DND-41 (cell line): Measurements from ENCODE around the gene IL1RL2.

Experiments used
- ATAC-seq: fragments of 200-7000 bp; cut with Tn5 transposase; 3 replicates; pipeline ENCODE4 v1.9.1; 2021; ENCODE audit warnings: low read depth; ENCODE audit not compliant: insufficient read depth
- DNase-seq: peaks from one replicate; pipeline ENCODE4 v3.0.0-alpha.2; 2020
- H2AFZ ChIP-seq: 2 replicates; pipeline ENCODE4 v1.6.0; 2012; ENCODE audit warnings: low read depth, low read length
- H3K27ac ChIP-seq: 2 replicates; pipeline ENCODE4 v1.5.1; 2012; ENCODE audit warnings: low read length, inconsistent platforms
- H3K27me3 ChIP-seq: fragments of 200-600 bp; sonication (generic); 2 replicates; pipeline ENCODE4 v1.6.0; 2012; ENCODE audit warnings: low read length, mild to moderate bottlenecking, inconsistent platforms; ENCODE audit not compliant: insufficient read depth, poor library complexity
- H3K36me3 ChIP-seq: 2 replicates; pipeline ENCODE4 v1.5.1; 2012; ENCODE audit warnings: low read length, inconsistent platforms; ENCODE audit not compliant: insufficient read depth
- H3K4me1 ChIP-seq: 2 replicates; pipeline ENCODE4 v1.5.1; 2012; ENCODE audit warnings: mild to moderate bottlenecking, low read length; ENCODE audit not compliant: insufficient read depth
- H3K4me2 ChIP-seq: 2 replicates; pipeline ENCODE4 v1.6.0; 2012; ENCODE audit warnings: mild to moderate bottlenecking, moderate library complexity, low read length, inconsistent platforms; ENCODE audit not compliant: insufficient read depth
- H3K4me3 ChIP-seq, 2 experiments: fragments of 200-600 bp in 1 of 2; shearing (Covaris generic) in 1 of 2; 2 replicates each; pipeline ENCODE4 v1.5.1; 2012 to 2016; ENCODE audit warnings: inconsistent platforms in 2 of 2, low read length in 2 of 2, mild to moderate bottlenecking in 2 of 2, low read depth in 1 of 2, moderate library complexity in 1 of 2
- H3K79me2 ChIP-seq: 2 replicates; pipeline ENCODE4 v1.6.0; 2012; ENCODE audit warnings: low read length, inconsistent platforms; ENCODE audit not compliant: insufficient read depth
- H3K9ac ChIP-seq: 2 replicates; pipeline ENCODE4 v1.6.0; 2012; ENCODE audit warnings: low read depth, mild to moderate bottlenecking, inconsistent platforms, low read length, moderate library complexity
- H3K9me3 ChIP-seq: 2 replicates; pipeline ENCODE4 v1.5.1; 2012; ENCODE audit warnings: low read length, moderate library complexity, mild to moderate bottlenecking, inconsistent platforms; ENCODE audit not compliant: insufficient read depth, severe bottlenecking
- H4K20me1 ChIP-seq: 2 replicates; pipeline ENCODE4 v1.6.0; 2012; ENCODE audit warnings: low read length; ENCODE audit not compliant: insufficient read depth
- CTCF ChIP-seq: IDR thresholded peaks from 2 replicates; pipeline ENCODE4 v1.5.1; 2012; ENCODE audit warnings: borderline replicate concordance, low read length, moderate library complexity, mild to moderate bottlenecking; ENCODE audit not compliant: poor library complexity, severe bottlenecking; ENCODE audit errors: extremely low read depth
- EZH2 ChIP-seq: IDR thresholded peaks from 3 replicates; pipeline ENCODE4 v1.6.1; 2012; ENCODE audit warnings: borderline replicate concordance, low read depth, mild to moderate bottlenecking, moderate library complexity, low read length, inconsistent platforms; ENCODE audit not compliant: severe bottlenecking

IL1RL2 gene

GRCh38 chr2:102276549-102277201 is 89.9 kb downstream of the IL1RL2 start:
- no peaks in the 10 kb centered on the region for H3K36me3 ChIP-seq
- no peak overlapping the region for H3K9ac ChIP-seq
- no peak overlapping the region for H2AFZ ChIP-seq
- no peak overlapping the region for H3K4me2 ChIP-seq
- peaks cover 11% of the 10 kb centered on the region for H3K9me3 ChIP-seq
- no peak overlapping the region for H3K27ac ChIP-seq
- no peaks in the 10 kb centered on the region for H3K4me1 ChIP-seq
- TF ChIP-seq CTCF (no peak), EZH2 (no peak)
- H3K27me3 ChIP-seq: peaks cover 2% of the 10 kb centered on the region
- peak; percentile 84 for ATAC-seq
- H3K79me2 ChIP-seq: no peaks in the 10 kb centered on the region
- no peaks in the 10 kb centered on the region for H4K20me1 ChIP-seq
- peak; percentile 33 for DNase-seq
- no peak overlapping the region for H3K4me3 ChIP-seq

- no peak for TF ChIP-seq EZH2
- no peak for TF ChIP-seq CTCF
- Histone ChIP-seq H4K20me1 (no peaks in the 10 kb centered on the region), H3K9ac (no peak overlapping the region), H3K4me1 (no peaks in the 10 kb centered on the region), H2AFZ (no peak overlapping the region), H3K9me3 (peaks cover 11% of the 10 kb centered on the region), H3K27ac (no peak overlapping the region), H3K4me3 (no peak overlapping the region), H3K27me3 (peaks cover 2% of the 10 kb centered on the region), H3K4me2 (no peak overlapping the region), H3K79me2 (no peaks in the 10 kb centered on the region), H3K36me3 (no peaks in the 10 kb centered on the region)
- DNase-seq (no peak), ATAC-seq (peak; percentile 41)
Measured at GRCh38 chr2:102277202-102277700, 90.4 kb downstream of the IL1RL2 start.

GRCh38 chr2:102278720-102279390 is 92.0 kb downstream of the IL1RL2 start:
- Histone ChIP-seq H4K20me1 (no peaks in the 10 kb centered on the region), H3K27me3 (peaks cover 7% of the 10 kb centered on the region), H3K4me3 (no peak overlapping the region), H3K27ac (no peak overlapping the region), H3K4me2 (no peak overlapping the region), H3K79me2 (no peaks in the 10 kb centered on the region), H2AFZ (no peak overlapping the region), H3K4me1 (no peaks in the 10 kb centered on the region), H3K36me3 (no peaks in the 10 kb centered on the region), H3K9ac (no peak overlapping the region), H3K9me3 (peaks cover 11% of the 10 kb centered on the region)
- no peak for DNase-seq
- no peak; the same call in 2 of the 3 replicates for ATAC-seq
- no peak for TF ChIP-seq EZH2
- TF ChIP-seq CTCF: no peak
